NOMO-1 treated with DMSO at 0.1 percent for 48 hours (cell line): ENCODE results near the gene TAS1R3.

Experiments
- DNase-seq: peaks from one replicate; lab custom pipeline; 2025; ENCODE audit not compliant: unreplicated experiment; lab: John Stamatoyannopoulos, UW

The TAS1R3 gene

DNA sequence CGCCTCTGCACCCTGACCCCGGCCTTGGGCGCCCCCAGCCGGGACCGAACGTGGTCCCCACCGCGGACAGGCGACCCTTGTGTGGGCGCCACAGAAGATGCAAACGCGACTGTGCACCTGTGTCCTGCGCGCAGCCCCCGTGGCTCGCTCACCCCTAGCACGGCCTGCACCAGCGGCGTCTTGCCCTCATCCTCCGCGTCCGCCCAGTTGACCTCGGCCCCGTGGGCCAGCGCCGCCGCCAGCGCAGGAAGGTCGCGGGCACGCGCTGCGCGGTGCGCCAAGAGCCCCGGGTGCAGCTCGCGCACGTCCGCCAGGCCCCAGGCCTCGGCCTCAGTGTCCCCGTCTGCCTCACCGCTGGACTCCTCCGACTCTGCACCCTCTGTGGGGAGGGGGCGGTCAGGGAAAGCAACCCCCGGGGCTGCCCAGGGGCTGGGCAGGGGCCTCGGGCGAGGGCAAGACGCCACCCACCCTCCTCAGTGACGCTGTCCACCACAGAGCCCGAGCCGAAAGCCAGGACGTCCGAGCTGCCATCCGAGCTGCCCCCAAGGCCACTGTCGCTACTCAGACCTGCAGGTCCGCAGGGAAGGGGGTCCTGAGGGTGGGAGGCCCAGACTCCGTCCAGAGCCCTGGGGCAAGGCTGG is 36.7 kb upstream of the TAS1R3 start:
- no peak for DNase-seq

DNA sequence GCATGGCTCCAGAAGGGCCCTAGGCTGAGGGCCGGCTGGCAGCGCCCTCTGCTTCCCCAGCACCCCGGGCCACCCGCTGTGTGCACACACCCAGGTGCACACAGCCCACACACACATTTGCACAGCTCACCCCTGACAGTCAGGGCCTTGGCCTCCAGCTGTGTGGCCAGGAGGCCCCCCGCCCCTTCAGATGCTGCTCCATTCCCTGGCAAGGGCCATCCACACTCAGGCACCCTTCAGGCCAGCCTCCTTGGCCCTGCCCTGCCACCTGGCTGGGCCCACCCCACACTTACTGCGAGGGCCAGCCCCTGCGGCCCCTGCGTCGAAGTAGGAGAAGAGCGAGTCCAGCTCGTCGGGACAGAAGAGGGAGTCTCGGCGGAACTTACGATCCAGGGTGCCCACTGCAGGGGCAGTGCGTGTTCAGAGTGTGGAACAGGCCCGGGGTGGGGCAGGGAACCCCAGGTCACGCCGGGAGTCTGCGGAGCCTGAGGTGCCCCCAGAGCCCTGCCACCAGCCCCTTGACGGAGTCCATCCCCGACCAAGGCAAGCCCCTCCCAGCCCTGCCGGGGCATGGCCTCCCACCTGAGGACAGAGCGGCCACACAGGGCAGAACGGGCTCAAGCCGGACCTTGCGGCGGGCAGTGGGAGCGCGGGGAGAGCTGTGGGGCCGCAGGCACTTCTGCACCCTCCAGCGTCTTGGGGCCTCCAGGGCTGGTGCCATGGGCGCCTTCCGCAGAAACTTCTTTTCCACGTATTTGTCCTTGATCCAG is 35.7 kb upstream of the TAS1R3 start:
- DNase-seq, result no peak

DNA sequence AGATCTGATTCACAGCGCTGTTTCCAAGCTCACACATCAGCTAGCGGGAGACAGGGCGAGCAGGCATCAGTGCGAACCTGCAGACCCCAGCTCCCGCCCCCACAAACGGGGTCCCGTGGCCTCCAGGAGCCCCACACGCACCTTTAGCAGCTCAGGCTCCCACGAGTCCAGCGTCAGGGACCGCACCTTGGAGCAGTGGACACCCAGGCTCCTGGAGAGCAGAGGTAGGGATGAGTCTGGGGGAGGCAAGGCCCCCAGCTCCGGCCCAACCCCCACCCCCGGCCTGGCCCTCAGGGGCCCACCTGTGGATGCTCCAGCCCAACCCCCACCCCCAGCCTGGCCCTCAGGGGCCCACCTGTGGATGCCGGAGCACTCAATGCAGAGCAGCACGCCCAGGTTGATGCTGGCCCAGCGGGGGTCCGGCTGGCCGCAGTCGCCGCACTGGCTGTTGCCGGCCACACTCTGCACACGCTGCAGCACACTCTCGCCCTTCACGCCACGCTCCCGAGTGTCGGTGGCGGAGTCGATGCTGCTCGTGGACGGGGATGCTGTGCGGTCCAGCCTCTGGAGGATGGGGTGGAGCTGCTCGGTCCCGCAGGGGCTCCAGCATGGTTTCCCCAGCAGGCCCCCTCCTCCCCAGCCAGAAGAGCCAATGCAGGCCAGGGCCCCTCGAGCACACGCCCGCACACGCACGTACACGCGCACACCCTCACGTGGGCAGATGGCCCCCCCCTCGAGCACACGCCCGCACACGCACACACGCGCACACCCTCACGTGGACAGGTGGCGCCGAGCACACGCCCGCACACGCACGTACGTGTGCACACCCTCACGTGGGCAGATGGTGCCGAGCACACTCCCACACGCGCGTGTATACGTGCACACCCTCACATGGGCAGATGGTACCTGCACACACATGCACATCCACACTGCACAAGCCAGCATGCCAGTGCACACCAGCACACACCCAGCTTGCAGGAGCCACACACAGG is 34.7 kb upstream of the TAS1R3 start:
- DNase-seq, result no peak

DNA sequence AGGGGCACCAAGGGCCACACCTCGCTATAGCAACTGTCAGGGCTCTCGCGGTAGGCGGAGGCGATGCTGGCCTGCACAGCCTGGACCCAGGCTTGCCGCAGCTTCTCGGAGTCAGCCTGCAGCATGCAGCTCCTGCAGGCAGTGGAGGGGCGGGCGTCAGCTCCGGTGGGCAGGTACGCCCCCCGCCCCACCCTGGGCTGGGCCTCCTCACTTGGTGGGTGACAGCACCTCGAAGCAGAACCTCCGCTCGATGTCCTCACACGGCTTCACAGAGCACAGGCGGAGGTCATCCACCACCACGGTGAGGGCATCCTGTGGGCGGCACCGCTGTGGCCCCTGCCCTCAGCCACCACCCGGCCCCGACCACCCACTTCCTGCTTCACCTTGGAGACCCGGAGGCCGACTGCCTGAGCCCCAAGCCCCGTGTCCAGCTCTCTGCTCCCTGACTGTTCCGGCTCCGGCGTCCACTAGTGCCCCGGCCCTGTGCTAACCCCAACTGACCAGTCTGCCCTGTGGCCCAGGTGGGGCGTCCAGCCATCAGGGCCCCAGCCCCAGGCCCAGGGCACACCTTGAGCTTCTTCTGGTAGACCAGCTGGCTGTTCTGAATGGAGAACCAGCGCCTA is 33.2 kb upstream of the TAS1R3 start:
- no peak for DNase-seq

- no peak for DNase-seq
Observed at GRCh38 chr1:1298861-1299685, 32.0 kb upstream of the TAS1R3 start.

GRCh38 chr1:1299686-1300351 is 31.3 kb upstream of the TAS1R3 start:
- no peak for DNase-seq

GRCh38 chr1:1300352-1300739 is 30.7 kb upstream of the TAS1R3 start:
- no peak for DNase-seq

GRCh38 chr1:1302006-1302430 is 29.1 kb upstream of the TAS1R3 start:
- DNase-seq, result no peak

DNA sequence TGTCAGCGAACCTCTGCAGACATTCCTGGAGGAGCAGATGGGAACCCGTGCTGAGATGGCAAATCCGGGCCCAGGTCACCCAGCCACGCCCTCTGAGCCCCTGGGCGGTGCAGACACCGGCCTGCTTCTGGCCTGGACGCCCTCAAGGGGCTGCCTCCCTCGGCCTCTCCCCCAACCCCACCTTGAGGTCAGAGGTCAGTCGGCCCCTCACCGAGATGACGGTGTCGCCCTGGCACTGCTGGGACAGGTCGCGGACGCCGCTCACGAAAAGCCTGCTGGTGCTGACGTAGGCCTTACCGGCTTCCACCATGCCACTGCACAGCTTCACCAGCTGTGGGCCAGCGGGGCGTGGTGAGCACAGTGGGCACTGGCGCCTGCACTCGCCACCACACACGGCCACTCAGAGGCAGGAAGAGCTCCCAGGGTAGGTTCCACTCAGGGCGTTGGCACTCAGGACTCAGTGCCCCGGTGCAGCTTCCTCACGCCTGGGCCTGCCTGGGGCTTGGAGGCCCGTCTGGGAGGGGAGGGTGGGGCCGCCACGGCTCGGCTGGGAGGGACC is 28.1 kb upstream of the TAS1R3 start:
- DNase-seq, result no peak

DNA sequence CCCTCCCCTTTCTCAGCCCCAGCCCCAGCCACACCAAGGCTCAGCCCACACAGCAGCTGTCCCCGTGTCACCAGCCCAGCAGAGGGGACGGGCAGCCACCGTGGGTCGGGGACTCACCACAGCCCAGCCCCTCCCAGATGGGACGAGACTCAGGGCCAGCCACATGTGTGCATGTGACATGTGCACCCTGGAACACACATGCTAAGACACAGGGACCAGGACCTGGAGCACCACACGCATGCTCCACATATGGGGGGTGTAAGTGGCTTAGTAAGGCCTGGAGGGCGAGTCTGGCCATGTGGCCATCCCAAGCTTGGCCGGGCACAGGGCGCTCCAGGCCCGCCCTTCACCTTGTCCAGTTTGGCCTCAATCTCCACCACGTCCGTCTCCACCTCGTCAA is 27.3 kb upstream of the TAS1R3 start:
- DNase-seq, result no peak

GRCh38 chr1:1304331-1305299 is 26.5 kb upstream of the TAS1R3 start:
- no peak for DNase-seq

DNA sequence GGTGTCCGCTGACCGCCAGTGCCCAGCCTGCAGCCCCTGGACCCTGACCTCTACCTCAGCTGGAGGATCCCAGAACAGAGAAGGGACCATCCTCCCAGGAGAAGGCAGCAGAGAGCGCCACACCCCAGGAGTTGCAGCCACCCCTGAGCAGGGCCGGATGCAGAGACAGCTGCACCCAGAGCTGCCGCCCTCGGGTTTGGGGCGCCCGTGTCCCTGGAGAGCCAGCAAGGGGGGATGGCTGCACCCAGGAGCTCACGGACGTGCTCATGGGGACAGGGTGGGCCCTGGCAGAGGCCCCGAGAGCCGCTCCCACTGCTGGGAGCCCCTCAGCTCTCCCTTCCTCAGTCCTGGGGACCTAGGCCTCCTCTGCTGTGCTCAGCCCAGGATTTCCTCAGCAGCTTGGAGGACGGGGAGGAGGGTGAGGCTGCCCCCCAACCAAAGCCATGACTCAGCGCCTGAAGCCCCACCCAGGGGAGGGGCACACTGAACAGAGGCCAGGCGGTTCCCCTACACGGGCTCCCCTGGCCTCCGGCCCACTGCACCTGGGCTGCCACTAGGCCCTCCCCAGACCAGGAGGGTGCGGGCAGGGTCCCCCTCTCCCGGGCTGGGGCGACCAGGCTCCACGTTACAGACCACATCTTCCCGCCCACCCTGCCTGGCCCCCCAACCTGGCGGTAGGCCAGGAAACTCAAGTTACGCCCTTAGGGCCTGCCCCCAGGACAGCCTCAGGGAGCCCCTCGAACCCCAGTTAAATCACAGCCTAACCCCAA is 25.6 kb upstream of the TAS1R3 start:
- DNase-seq, result peak; percentile 69

DNA sequence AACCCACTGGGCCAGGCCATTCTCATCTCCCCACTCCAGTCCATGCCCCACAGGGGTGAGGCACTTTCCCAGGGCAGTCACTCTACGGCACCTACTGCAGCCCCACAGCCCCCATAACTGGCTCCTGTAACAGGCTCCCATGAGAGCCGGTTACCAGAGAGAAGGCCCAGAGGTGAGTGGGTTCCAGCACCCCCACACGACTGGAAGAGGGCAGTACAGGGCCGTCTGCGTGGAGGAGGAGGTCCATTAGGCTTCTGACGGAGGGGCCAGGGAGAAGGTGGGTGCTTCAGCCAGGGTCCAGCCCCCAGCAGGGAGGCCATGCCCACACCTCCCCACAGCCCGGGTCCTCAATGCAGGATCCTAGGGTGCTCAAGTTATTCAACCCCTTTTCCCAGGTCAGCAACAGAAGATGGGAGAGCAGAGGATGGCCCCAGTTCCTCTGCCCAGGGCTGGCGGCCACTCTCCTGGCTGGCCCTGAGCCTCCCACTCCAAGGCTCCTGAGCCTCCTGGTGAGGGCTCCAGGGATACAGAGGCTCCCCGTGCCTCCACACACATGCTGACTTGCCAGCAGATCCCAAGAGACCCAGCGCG is 24.9 kb upstream of the TAS1R3 start:
- no peak for DNase-seq

DNA sequence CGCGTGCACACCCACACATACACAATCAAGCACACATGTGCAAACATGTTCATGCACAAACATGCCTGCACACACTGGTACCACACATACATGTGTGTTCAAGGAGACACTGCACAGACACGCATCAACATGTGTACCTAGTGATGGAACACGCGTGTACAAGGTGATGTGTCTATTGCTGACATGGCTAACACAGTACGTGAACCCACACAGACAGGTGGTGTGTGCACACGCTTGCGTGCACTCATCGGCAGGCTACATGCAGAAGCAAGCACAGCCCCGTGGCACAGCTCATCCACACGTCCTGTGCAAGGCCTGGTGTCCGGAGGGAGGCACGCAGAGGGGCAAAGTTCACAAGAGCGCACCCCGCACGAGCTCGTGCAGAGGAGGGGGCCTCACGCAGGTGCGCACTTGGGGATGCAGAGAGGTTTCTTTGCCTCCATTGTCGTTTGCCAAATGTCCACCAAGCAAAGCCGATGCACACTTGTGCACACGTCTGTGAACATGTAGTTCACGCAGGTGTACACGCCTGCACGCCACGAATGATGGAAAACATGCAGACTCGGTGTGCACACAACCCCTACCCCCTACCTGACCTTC is 24.3 kb upstream of the TAS1R3 start:
- DNase-seq, result no peak

DNA sequence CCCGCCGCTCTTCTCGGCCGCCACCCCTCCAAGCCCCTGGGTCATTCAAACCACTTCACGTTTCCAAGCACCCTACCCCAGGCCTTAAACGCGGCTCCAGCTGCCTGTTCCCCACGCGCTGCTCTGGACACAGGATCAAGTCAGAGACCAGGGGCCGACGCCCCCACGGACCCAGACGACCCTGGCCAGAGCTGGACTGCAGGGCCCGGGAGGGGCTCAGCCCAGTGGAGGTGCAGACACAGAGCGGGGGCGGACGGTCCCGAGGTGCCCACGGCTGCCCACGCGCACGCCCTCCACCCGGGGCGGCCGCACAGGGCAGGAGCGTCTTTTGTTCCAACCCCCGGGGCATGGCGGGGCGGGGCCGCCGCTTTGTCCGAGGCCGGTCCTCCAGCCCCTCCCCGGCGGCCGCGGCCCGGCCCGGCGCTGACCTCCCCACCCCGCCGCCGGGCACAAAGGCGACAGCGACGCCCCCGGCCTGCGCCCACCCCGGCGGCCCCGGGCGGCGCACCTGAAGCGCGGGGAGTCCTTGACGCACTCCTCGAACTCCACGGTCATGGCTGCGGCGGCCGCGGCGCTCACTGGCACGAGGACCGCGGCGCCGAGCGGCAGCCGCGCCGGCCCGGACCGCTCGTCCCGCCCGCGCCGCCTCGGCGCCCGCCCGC is 23.7 kb upstream of the TAS1R3 start:
- no peak for DNase-seq
